Measurements from ENCODE around the gene KCNQ1. TPM values are rescaled to one million over a fixed set of nuclear protein-coding genes. Genes with fewer than 3 reads are reported as not detected.

Gene KCNQ1
- total RNA-seq, 3 donors from 2014 or later (not counting 1 experiment from before 2014, with no cell fraction given) = 1.9 to 7.8 (median 3.3) TPM

DNA sequence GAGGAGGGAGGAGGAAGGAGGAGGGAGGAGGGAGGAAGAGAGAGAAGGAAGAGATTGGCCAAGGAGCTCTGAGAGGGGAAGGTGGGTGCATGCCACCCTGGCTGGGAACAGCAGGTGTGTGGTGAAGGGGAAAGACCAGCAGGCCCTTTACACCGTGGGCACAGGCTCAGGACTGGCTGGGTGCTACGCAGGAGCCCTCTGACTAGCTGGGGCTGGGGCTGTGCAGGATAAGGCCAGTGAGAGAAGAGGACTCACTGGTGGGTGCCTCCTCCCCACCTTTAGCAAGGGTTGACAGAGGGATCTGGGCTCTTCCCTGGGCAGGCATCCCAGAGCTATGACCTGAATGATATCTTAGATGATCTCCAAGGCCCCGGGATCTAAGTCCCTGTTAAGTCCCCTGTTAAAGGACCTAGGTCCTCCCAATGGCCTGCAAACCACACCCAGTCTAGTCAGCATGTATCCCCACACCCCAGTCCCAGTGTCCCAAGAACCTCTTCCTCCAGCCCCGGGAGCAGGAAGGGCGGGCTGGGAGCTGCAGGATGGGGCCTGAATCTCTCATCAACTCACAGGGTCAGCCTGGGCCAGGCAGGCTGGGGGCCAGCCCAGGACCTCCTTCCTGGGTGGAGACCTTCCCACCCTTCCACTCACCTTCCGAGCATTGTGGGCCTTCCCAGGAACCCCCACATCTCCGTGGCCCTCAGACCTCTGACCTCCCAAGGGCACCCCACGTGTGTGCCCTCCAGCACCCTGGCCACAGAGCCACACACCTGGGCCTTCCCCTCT, 385.4 kb downstream of the KCNQ1 start:
- Mint-ChIP-seq H3K4me3 (no peak overlapping the region), H3K9me3 (peaks cover 3 to 11% of the 10 kb centered on the region in 2 donors), H3K36me3 (peaks cover 15% of the 10 kb centered on the region), H3K27me3 (ENCODE audit: low read depth in 2 of 2) (peaks cover 14 to 21% of the 10 kb centered on the region in 2 donors), H3K27ac (no peak overlapping the region), H3K4me1 (peaks cover 0 to 11% of the 10 kb centered on the region in 2 donors)
- intact Hi-C loops (cut with micrococcal nuclease) = no loop called here
- TF ChIP-seq, protein P1, sequence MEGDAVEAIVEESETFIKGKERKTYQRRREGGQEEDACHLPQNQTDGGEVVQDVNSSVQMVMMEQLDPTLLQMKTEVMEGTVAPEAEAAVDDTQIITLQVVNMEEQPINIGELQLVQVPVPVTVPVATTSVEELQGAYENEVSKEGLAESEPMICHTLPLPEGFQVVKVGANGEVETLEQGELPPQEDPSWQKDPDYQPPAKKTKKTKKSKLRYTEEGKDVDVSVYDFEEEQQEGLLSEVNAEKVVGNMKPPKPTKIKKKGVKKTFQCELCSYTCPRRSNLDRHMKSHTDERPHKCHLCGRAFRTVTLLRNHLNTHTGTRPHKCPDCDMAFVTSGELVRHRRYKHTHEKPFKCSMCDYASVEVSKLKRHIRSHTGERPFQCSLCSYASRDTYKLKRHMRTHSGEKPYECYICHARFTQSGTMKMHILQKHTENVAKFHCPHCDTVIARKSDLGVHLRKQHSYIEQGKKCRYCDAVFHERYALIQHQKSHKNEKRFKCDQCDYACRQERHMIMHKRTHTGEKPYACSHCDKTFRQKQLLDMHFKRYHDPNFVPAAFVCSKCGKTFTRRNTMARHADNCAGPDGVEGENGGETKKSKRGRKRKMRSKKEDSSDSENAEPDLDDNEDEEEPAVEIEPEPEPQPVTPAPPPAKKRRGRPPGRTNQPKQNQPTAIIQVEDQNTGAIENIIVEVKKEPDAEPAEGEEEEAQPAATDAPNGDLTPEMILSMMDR (IDR thresholded peaks at IDR 0.05) = no peak
- Histone ChIP-seq H3K27ac (ENCODE audit: low read length) (no peak overlapping the region), H3K4me1 (ENCODE audit: control insufficient read depth, insufficient read depth, low read length) (peaks cover 17% of the 10 kb centered on the region), H3K36me3 (ENCODE audit: control insufficient read depth, insufficient read depth, low read length) (no peaks in the 10 kb centered on the region), H3K9me3 (ENCODE audit: control insufficient read depth, insufficient read depth, low read length) (no peaks in the 10 kb centered on the region), H3K27me3 (ENCODE audit: control insufficient read depth, insufficient read depth, low read length) (no peaks in the 10 kb centered on the region), H3K4me3 (ENCODE audit: low read length) (no peak overlapping the region)
- ATAC-seq (no peak), DNase-seq (no peak)
- WGBS (ENCODE audit: insufficient coverage) = 88% methylated on average over 8 of the region's 8 CpGs

- H3K27me3 Mint-ChIP-seq (ENCODE audit: low read depth in 2 of 2) = peaks cover 14 to 21% of the 10 kb centered on the region in 2 donors
- TF ChIP-seq, protein P1 (IDR thresholded peaks at IDR 0.05) = no peak
- intact Hi-C loops (cut with micrococcal nuclease) = no loop called here
- WGBS (ENCODE audit: insufficient coverage) = 89% methylated on average over 8 of the region's 8 CpGs
- H3K4me1 Mint-ChIP-seq = peaks cover 0 to 11% of the 10 kb centered on the region in 2 donors
- DNase-seq (no peak), ATAC-seq (no peak)
- no peak overlapping the region for H3K27ac Mint-ChIP-seq
- peaks cover 3 to 11% of the 10 kb centered on the region in 2 donors for H3K9me3 Mint-ChIP-seq
- Histone ChIP-seq H3K4me1 (ENCODE audit: control insufficient read depth, insufficient read depth, low read length) (peaks cover 11% of the 10 kb centered on the region), H3K36me3 (ENCODE audit: control insufficient read depth, insufficient read depth, low read length) (no peaks in the 10 kb centered on the region), H3K9me3 (ENCODE audit: control insufficient read depth, insufficient read depth, low read length) (no peaks in the 10 kb centered on the region), H3K4me3 (ENCODE audit: low read length) (no peak overlapping the region), H3K27ac (ENCODE audit: low read length) (no peak overlapping the region), H3K27me3 (ENCODE audit: control insufficient read depth, insufficient read depth, low read length) (no peaks in the 10 kb centered on the region)
- peaks cover 15% of the 10 kb centered on the region for H3K36me3 Mint-ChIP-seq
- H3K4me3 Mint-ChIP-seq = no peak overlapping the region
Measured at GRCh38 chr11:2830886-2831285, 386.1 kb downstream of the KCNQ1 start.

- no peaks in the 10 kb centered on the region for H3K27me3 ChIP-seq (ENCODE audit: control insufficient read depth, insufficient read depth, low read length)
- H3K27ac ChIP-seq (ENCODE audit: low read length) = no peak overlapping the region
- H3K27ac Mint-ChIP-seq = no peak overlapping the region
- 84% methylated on average over 14 of the region's 14 CpGs for WGBS (ENCODE audit: insufficient coverage)
- peaks cover 14 to 23% of the 10 kb centered on the region in 2 donors for H3K27me3 Mint-ChIP-seq (ENCODE audit: low read depth in 2 of 2)
- H3K36me3 Mint-ChIP-seq = peaks cover 15% of the 10 kb centered on the region
- TF ChIP-seq, protein P1 (IDR thresholded peaks at IDR 0.05) = no peak
- DNase-seq (no peak), ATAC-seq (no peak)
- H3K9me3 ChIP-seq (ENCODE audit: control insufficient read depth, insufficient read depth, low read length) = no peaks in the 10 kb centered on the region
- H3K36me3 ChIP-seq (ENCODE audit: control insufficient read depth, insufficient read depth, low read length) = no peaks in the 10 kb centered on the region
- peaks cover 3 to 11% of the 10 kb centered on the region in 2 donors for H3K9me3 Mint-ChIP-seq
- intact Hi-C loops (cut with micrococcal nuclease) = no loop called here
- H3K4me1 ChIP-seq (ENCODE audit: control insufficient read depth, insufficient read depth, low read length) = peaks cover under 1% of the 10 kb centered on the region
- H3K4me3 ChIP-seq (ENCODE audit: low read length) = no peak overlapping the region
- no peak overlapping the region for H3K4me3 Mint-ChIP-seq
- H3K4me1 Mint-ChIP-seq = peaks cover 0 to 5% of the 10 kb centered on the region in 2 donors
Measured at GRCh38 chr11:2831781-2832532, 387.1 kb downstream of the KCNQ1 start.
